DOHH2 (cell line): ENCODE measurements around the gene PARP16.

Experiments
- CTCF ChIP-seq: fragments of 200-600 bp; sonication (generic); IDR thresholded peaks from one replicate; pipeline ENCODE4 v1.5.1; 2014; ENCODE audit warnings: antibody characterized with exemption, mild to moderate bottlenecking, low read depth, low read length; ENCODE audit not compliant: poor library complexity, severe bottlenecking
- EZH2phosphoT487 ChIP-seq: fragments of 200-600 bp; sonication (generic); IDR thresholded peaks from 2 replicates; pipeline ENCODE4 v1.6.1; 2017; ENCODE audit warnings: borderline replicate concordance, mild to moderate bottlenecking, antibody characterized with exemption, low read length, moderate library complexity, mixed read lengths

- TF ChIP-seq CTCF (no peak), EZH2phosphoT487 (no peak)
Measured at GRCh38 chr15:65292938-65293518, 6.3 kb upstream of the PARP16 start.
